GM12878 (cell line): ENCODE data around the gene ADARB1. TPM values are rescaled to one million over a fixed set of nuclear protein-coding genes. Genes with fewer than 3 reads are reported as not detected.

Experiments
- ATF3 ChIP-seq: IDR thresholded peaks from 2 replicates; pipeline ENCODE4 v1.6.1; 2011; ENCODE audit warnings: low read depth, mild to moderate bottlenecking, low read length, moderate library complexity, borderline replicate concordance; ENCODE audit errors: extremely low read depth
- BACH1 ChIP-seq: fragments of 450-650 bp; IDR thresholded peaks from 2 replicates; pipeline ENCODE4 v1.6.1; 2017; ENCODE audit warnings: mild to moderate bottlenecking, borderline replicate concordance
- CBX3 ChIP-seq: fragments of 200-600 bp; sonication (generic); IDR thresholded peaks from 2 replicates; pipeline ENCODE4 v1.6.1; 2016; ENCODE audit warnings: low read depth, borderline replicate concordance
- CREB1 ChIP-seq: IDR thresholded peaks from 2 replicates; pipeline ENCODE4 v1.6.1; 2012; ENCODE audit warnings: low read depth, mild to moderate bottlenecking, inconsistent platforms
- EGR1 ChIP-seq, 2 experiments: IDR thresholded peaks; 1 replicate in 1 of 2; 2 replicates in 1 of 2; pipeline ENCODE4 v1.6.1; 2011 to 2012; ENCODE audit warnings: low read depth in 2 of 2, low read length in 2 of 2, borderline replicate concordance in 1 of 2, mild to moderate bottlenecking in 1 of 2, moderate library complexity in 1 of 2
- FOXM1 ChIP-seq: IDR thresholded peaks from 2 replicates; pipeline ENCODE4 v1.6.1; 2012; ENCODE audit warnings: low read depth, mild to moderate bottlenecking, inconsistent platforms, low read length, moderate library complexity
- GATAD2B ChIP-seq: fragments of 450-650 bp; conservative IDR thresholded peaks from 2 replicates; pipeline ENCODE4 v1.6.1; 2017; ENCODE audit warnings: low read depth, mild to moderate bottlenecking, moderate library complexity
- HSF1 ChIP-seq: fragments of 150-350 bp; IDR thresholded peaks from 2 replicates; pipeline ENCODE4 v1.6.1; 2014; ENCODE audit warnings: mild to moderate bottlenecking, low read depth, low read length
- IKZF1 ChIP-seq: fragments of 450-650 bp; conservative IDR thresholded peaks from 2 replicates; pipeline ENCODE4 v1.6.1; 2017; ENCODE audit warnings: antibody characterized with exemption, mild to moderate bottlenecking
- IRF5 ChIP-seq: fragments of 450-650 bp; IDR thresholded peaks from 2 replicates; pipeline ENCODE4 v1.6.1; 2017; ENCODE audit warnings: borderline replicate concordance
- JUND ChIP-seq: IDR thresholded peaks from 2 replicates; pipeline ENCODE4 v1.6.1; 2012; ENCODE audit warnings: low read depth, mild to moderate bottlenecking, low read length, improper control_type of control experiment, moderate library complexity
- MYC ChIP-seq: IDR thresholded peaks from 2 replicates; pipeline ENCODE4 v1.6.1; 2011; ENCODE audit warnings: mild to moderate bottlenecking, low read length, moderate library complexity, inconsistent platforms; ENCODE audit not compliant: insufficient read depth, insufficient replicate concordance, insufficient read length, severe bottlenecking
- NBN ChIP-seq: fragments of 450-650 bp; IDR thresholded peaks from 2 replicates; pipeline ENCODE4 v1.6.1; 2016
- NFXL1 ChIP-seq: fragments of 450-650 bp; IDR thresholded peaks from 2 replicates; pipeline ENCODE4 v1.6.1; 2017; ENCODE audit warnings: antibody characterized with exemption, mild to moderate bottlenecking, borderline replicate concordance
- NFYA ChIP-seq: IDR thresholded peaks from 2 replicates; pipeline ENCODE4 v1.6.1; 2011; ENCODE audit warnings: low read depth, mild to moderate bottlenecking, low read length, improper control_type of control experiment, borderline replicate concordance
- PAX5 ChIP-seq: IDR thresholded peaks from 2 replicates; pipeline ENCODE4 v1.6.1; 2011; ENCODE audit warnings: low read depth, low read length, borderline replicate concordance
- PBX3 ChIP-seq: IDR thresholded peaks from 2 replicates; pipeline ENCODE4 v1.6.1; 2011; ENCODE audit warnings: mild to moderate bottlenecking, low read depth, low read length, moderate library complexity; ENCODE audit not compliant: insufficient replicate concordance
- POU2F2 ChIP-seq: IDR thresholded peaks from 3 replicates; pipeline ENCODE4 v1.6.1; 2011; ENCODE audit warnings: low read depth, mild to moderate bottlenecking, low read length, borderline replicate concordance
- RCOR1 ChIP-seq: conservative IDR thresholded peaks from 2 replicates; pipeline ENCODE4 v1.6.1; 2012; ENCODE audit warnings: low read depth, low read length, improper control_type of control experiment
- RELA ChIP-seq: fragments of 450-650 bp; IDR thresholded peaks from 2 replicates; pipeline ENCODE4 v1.8.0; 2014; ENCODE audit warnings: borderline replicate concordance; ENCODE audit not compliant: partially characterized antibody
- SIX5 ChIP-seq: IDR thresholded peaks from 2 replicates; pipeline ENCODE4 v1.6.1; 2011; ENCODE audit warnings: mild to moderate bottlenecking, low read depth, low read length, moderate library complexity; ENCODE audit not compliant: severe bottlenecking
- SMARCA5 ChIP-seq: fragments of 450-650 bp; IDR thresholded peaks from 2 replicates; pipeline ENCODE4 v1.6.1; 2017; ENCODE audit warnings: mild to moderate bottlenecking
- TBL1XR1 ChIP-seq: IDR thresholded peaks from 2 replicates; pipeline ENCODE4 v1.6.1; 2012; ENCODE audit warnings: low read depth, low read length, improper control_type of control experiment
- TCF12 ChIP-seq: IDR thresholded peaks from 2 replicates; pipeline ENCODE4 v1.6.1; 2011; ENCODE audit warnings: low read depth, mild to moderate bottlenecking, low read length
- TCF3 ChIP-seq: IDR thresholded peaks from 2 replicates; pipeline ENCODE4 v1.6.1; 2012; ENCODE audit warnings: low read depth, mild to moderate bottlenecking, low read length, borderline replicate concordance; ENCODE audit not compliant: insufficient read depth
- TCF7 ChIP-seq: IDR thresholded peaks from 2 replicates; pipeline ENCODE4 v1.6.1; 2014; ENCODE audit warnings: antibody characterized with exemption, borderline replicate concordance
- ZNF274 ChIP-seq: IDR thresholded peaks from one replicate; pipeline ENCODE4 v1.8.0; 2011; ENCODE audit not compliant: insufficient read length, insufficient read depth
- ZNF622 ChIP-seq: fragments of 450-650 bp; IDR thresholded peaks from 2 replicates; pipeline ENCODE4 v1.6.1; 2017; ENCODE audit warnings: mild to moderate bottlenecking, inconsistent platforms
- polyA plus RNA-seq, 11 experiments: library from polyadenylated mRNA; depleted of rRNA in 4 of 11; unstranded in 6 of 11; stranded (reverse) in 5 of 11; fragments of >200 nt; fragmentation: Nextera tagmentation in 4 of 11; fragmentation: Illumina TruSeq in 1 of 11; extraction: Ambion mirVana in 4 of 11; extraction: Trizol in 1 of 11; gene quantifications; 1 replicate in 1 of 11; 2 replicates in 10 of 11; pipeline versions ENCODE4 v1.2.1 to v1.2.3, GENCODE V29; 2011 to 2016; ENCODE audit warnings: inconsistent platforms in 2 of 11, missing spikeins in 2 of 11, low read depth in 1 of 11
- total RNA-seq, 4 experiments: library from RNA; depleted of rRNA in 3 of 4; stranded (reverse); fragments of >200 nt in 3 of 4; fragmentation: Illumina TruSeq in 1 of 4; extraction: Trizol in 1 of 4; gene quantifications; 2 replicates each; pipeline versions ENCODE4 v1.2.1 to v1.2.3, GENCODE V29; 2013 to 2021

ADARB1 gene
- total and polyA plus RNA-seq, 10 of the 15 experiments (the other 5 are each of a cell fraction or from before 2014, with no cell fraction given), result 5.7 to 61.7 (median 25.3) TPM

GRCh38 chr21:45074048-45074817 is at the start of gene ADARB1 (continued):
- TF ChIP-seq ATF3 (no peak), CBX3 (no peak), HSF1 (no peak), IRF5 (no peak), BACH1 (peak; percentile 84; the same call in 1 of the 2 replicates), PAX5 (no peak), PBX3 (no peak), TBL1XR1 (no peak), IKZF1 (peak; percentile 59), MYC (no peak), FOXM1 (no peak), TCF7 (no peak), RCOR1 (no peak), TCF12 (no peak), EGR1 (IDR thresholded peaks at IDR 0.05; ENCODE audit: borderline replicate concordance in 1 of 2, low read depth in 2 of 2, low read length in 2 of 2) (peak; percentile 85 to 90), RELA (peak; percentile 34), SMARCA5 (peak; percentile 92), NFXL1 (0 out of 2 replicates have a peak, but pooled peaks have one; percentile 61), CREB1 (no peak), GATAD2B (peak; percentile 87), NBN (no peak), ZNF622 (no peak), NFYA (no peak), ZNF274 (no peak), SIX5 (no peak), JUND (no peak), TCF3 (no peak), POU2F2 (no peak)
